ENCODE measurements around the gene MLYCD. TPM values are rescaled to one million over a fixed set of nuclear protein-coding genes. Genes with fewer than 3 reads are reported as not detected.

MLYCD gene
- total RNA-seq, 2 donors from 2014 or later, result 8.7 to 9.8 TPM

- intact Hi-C loops (cut with DNase I, micrococcal nuclease), result loop anchor here in 1 of 2 donors (10.0 kb wide), 1 partner anchor 104 kb away; no protein-coding TSS in a partner anchor
- no peak for DNase-seq
- ATAC-seq, result no peak
These were observed 61.8 kb downstream of the MLYCD start for GRCh38 chr16:83960521-83961249.

GRCh38 chr16:83961591-83961990 lies 62.7 kb downstream of the MLYCD start:
- DNase-seq (no peak), ATAC-seq (no peak)
- intact Hi-C loops (cut with DNase I, micrococcal nuclease), result loop anchor here in 1 of 2 donors (10.0 kb wide), 1 partner anchor 103 kb away; no protein-coding TSS in a partner anchor

- DNase-seq (no peak), ATAC-seq (no peak)
- intact Hi-C loops (cut with DNase I, micrococcal nuclease), result loop anchor here in 1 of 2 donors (10.0 kb wide), 1 partner anchor 101 kb away; no protein-coding TSS in a partner anchor
These were observed 64.6 kb downstream of the MLYCD start for GRCh38 chr16:83963277-83964119.

- no peak for ATAC-seq
These were observed 65.9 kb downstream of the MLYCD start for GRCh38 chr16:83964684-83965443.

GRCh38 chr16:83965444-83966152 lies 66.7 kb downstream of the MLYCD start:
- intact Hi-C loops (cut with DNase I, micrococcal nuclease), result loop anchor here in 1 of 2 donors (10.0 kb wide), 1 partner anchor 99 kb away; no protein-coding TSS in a partner anchor
- no peak for DNase-seq
- peak; percentile 8 for ATAC-seq

More at GRCh38 chr16:83964684-83965443, 65.9 kb downstream of the MLYCD start:
- intact Hi-C loops (cut with DNase I, micrococcal nuclease), result loop anchor here in 1 of 2 donors (10.0 kb wide), 1 partner anchor 100 kb away; no protein-coding TSS in a partner anchor
- DNase-seq, result no peak

- DNase-seq (no peak), ATAC-seq (no peak)
- intact Hi-C loops (cut with DNase I, micrococcal nuclease), result loop anchor here in 1 of 2 donors (10.0 kb wide), 1 partner anchor 99 kb away; no protein-coding TSS in a partner anchor
These were observed 67.3 kb downstream of the MLYCD start for GRCh38 chr16:83966153-83966696.

- DNase-seq (no peak), ATAC-seq (no peak)
- intact Hi-C loops (cut with DNase I, micrococcal nuclease), result loop anchor here in 1 of 2 donors (10.0 kb wide), 1 partner anchor 98 kb away; no protein-coding TSS in a partner anchor
These were observed 68.2 kb downstream of the MLYCD start for GRCh38 chr16:83967091-83967490.

GRCh38 chr16:83967838-83968305 lies 69.0 kb downstream of the MLYCD start, which contains the start of gene NECAB2:
NECAB2 (plus strand) TSS chr16:83968244; CDS start chr16:83968649, 405 bp downstream.
- DNase-seq, result peak in 1 of 2 donors; percentile 56
- intact Hi-C loops (cut with DNase I, micrococcal nuclease), result loop anchor here in 1 of 2 donors (10.0 kb wide), 1 partner anchor 97 kb away; no protein-coding TSS in a partner anchor

GRCh38 chr16:83968306-83968851 lies 69.5 kb downstream of the MLYCD start:
- intact Hi-C loops (cut with DNase I, micrococcal nuclease), result loop anchor here in 1 of 2 donors (10.0 kb wide), 1 partner anchor 96 kb away; no protein-coding TSS in a partner anchor
- ATAC-seq (no peak), DNase-seq (no peak)

More at GRCh38 chr16:83967838-83968305, 69.0 kb downstream of the MLYCD start, which contains the start of gene NECAB2:
- ATAC-seq, result peak; percentile 70

GRCh38 chr16:83968891-83969649 lies 70.2 kb downstream of the MLYCD start:
- no peak for DNase-seq
- intact Hi-C loops (cut with DNase I, micrococcal nuclease), result loop anchor here in 1 of 2 donors (10.0 kb wide), 1 partner anchor 96 kb away; no protein-coding TSS in a partner anchor
- ATAC-seq, result no peak

- DNase-seq (no peak), ATAC-seq (no peak)
- intact Hi-C loops (cut with DNase I, micrococcal nuclease), result loop anchor here (10.0 kb wide), 2 partner anchors 85 to 95 kb away; no protein-coding TSS in a partner anchor
These were observed 71.0 kb downstream of the MLYCD start for GRCh38 chr16:83969771-83970429.

GRCh38 chr16:83970430-83970815 lies 71.5 kb downstream of the MLYCD start:
- ATAC-seq (no peak), DNase-seq (no peak)
- intact Hi-C loops (cut with DNase I, micrococcal nuclease), result loop anchor here in 1 of 2 donors (10.0 kb wide), 1 partner anchor 84 kb away; no protein-coding TSS in a partner anchor

- intact Hi-C loops (cut with DNase I, micrococcal nuclease), result loop anchor here in 1 of 2 donors (10.0 kb wide), 1 partner anchor 83 kb away; no protein-coding TSS in a partner anchor
- no peak for ATAC-seq
- DNase-seq, result no peak
These were observed 72.5 kb downstream of the MLYCD start for GRCh38 chr16:83971165-83972130.

All from left colon (tissue), 2 donors.